Measurements from ENCODE around the gene MEGF11. TPM values are rescaled to one million over a fixed set of nuclear protein-coding genes. Genes with fewer than 3 reads are reported as not detected.

The MEGF11 gene
- total RNA-seq, 1 donor: under 0.01 TPM

DNA sequence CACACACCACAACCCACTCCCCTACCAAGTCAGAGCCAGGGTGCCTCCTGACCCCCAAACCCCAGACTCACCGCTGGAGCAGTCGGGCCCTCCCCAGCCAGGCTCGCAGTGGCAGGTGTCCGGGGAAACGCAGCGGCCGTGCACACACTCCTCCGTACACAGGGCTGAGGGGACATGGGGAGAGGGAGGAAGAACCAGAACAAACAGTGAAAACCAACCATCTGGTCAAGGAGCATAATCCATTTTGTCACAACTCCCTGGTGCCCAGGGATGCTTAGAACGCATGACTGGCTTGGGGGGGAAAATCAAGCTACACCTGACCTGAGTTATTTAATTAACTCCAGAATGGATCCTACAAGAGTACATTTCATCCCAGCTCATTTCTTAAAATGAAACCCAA, 159.2 kb downstream of the MEGF11 start:
- H3K4me3 ChIP-seq (ENCODE audit: low read depth, low read length): no peak overlapping the region
- no peak for DNase-seq (ENCODE audit: low read depth)
- TF ChIP-seq, protein P1, sequence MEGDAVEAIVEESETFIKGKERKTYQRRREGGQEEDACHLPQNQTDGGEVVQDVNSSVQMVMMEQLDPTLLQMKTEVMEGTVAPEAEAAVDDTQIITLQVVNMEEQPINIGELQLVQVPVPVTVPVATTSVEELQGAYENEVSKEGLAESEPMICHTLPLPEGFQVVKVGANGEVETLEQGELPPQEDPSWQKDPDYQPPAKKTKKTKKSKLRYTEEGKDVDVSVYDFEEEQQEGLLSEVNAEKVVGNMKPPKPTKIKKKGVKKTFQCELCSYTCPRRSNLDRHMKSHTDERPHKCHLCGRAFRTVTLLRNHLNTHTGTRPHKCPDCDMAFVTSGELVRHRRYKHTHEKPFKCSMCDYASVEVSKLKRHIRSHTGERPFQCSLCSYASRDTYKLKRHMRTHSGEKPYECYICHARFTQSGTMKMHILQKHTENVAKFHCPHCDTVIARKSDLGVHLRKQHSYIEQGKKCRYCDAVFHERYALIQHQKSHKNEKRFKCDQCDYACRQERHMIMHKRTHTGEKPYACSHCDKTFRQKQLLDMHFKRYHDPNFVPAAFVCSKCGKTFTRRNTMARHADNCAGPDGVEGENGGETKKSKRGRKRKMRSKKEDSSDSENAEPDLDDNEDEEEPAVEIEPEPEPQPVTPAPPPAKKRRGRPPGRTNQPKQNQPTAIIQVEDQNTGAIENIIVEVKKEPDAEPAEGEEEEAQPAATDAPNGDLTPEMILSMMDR (IDR thresholded peaks at IDR 0.05; ENCODE audit: insufficient read depth, low read depth, low read length): no peak

DNA sequence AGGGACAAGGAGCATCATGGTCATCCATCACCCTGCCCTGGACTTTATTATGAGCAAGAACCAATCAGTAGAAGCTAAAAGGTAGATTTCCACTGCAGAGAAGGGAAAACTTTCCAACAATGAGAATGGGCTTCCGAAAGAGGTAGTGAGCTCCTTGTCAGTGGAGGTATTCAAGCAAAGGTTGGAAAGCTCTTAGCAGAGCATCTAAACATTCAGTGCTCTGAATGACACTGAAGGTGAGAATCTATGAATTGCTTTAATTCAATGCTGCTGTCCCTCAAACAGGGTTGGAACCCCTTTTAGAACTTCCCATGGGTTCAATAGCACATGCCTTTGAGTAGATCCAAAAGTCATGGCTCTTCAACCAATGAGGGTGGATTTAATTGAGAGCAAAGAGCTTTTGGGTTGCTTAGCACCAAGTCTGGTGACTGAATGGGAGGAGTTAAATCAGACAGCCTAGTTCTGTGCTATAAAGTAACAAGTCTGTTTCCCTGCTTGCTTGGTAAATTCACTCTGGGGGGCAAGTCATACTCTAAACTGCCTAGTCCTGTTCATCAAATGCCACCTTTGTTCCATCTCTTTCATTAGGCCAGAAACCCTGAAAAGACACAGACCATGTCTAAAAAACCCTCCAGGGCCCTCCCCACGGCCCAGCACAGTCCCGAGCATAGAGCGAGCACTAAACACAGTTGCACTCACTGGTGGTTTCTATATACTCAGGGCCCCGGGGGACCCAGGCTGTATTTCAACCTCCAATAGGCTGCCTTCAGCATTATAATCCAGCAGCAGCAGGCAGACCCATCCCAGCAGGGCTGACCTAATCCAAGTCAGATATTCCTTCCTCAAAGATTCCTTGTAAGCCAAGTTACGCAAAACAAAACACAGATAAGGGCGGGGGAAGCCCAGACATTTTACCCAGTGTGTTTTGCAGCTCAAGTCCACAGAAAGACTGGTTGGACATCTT, 161.2 kb downstream of the MEGF11 start:
- DNase-seq (ENCODE audit: low read depth): no peak
- TF ChIP-seq, protein P1 (IDR thresholded peaks at IDR 0.05; ENCODE audit: insufficient read depth, low read depth, low read length): no peak
- H3K4me3 ChIP-seq (ENCODE audit: low read depth, low read length): no peak overlapping the region

DNA sequence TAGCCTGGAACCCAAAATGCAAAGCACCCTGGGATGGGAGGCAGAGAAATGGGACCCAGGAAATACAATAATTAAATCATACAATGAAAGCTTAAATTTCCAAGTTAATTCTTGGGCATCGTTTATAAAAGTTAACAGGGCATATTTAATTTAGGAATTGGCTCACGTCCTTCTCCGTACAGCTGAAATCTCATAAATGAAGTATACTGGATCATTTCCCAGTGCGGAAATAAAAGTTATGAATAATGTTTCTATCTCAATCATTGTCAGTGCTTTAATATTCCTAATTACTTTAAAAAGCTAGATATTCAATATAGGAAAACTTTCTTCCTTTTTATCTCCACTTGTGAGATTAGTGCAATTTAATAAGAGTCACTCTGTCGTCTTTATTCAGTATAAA, 164.0 kb downstream of the MEGF11 start:
- H3K4me3 ChIP-seq (ENCODE audit: low read depth, low read length): no peak overlapping the region
- TF ChIP-seq, protein P1 (IDR thresholded peaks at IDR 0.05; ENCODE audit: insufficient read depth, low read depth, low read length): no peak
- no peak for DNase-seq (ENCODE audit: low read depth)

DNA sequence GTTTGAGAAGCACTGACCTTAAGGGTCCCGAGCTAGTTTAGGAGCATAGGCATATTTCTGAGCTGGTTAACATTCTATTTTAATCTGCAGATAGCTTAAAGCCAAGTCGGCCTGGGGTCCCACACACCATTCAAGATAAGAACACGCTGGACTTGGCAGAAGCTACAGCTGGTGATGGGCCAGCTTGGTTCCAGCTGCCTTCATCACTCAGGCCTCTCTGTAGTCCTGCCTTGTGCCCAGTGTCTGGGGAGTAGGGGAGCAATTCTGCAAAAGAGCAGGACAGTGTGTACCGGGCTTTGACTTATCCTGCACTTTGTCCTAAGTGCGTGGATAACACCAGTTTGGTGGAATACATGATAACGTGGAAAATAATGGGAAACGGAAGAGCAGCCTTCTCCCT, 164.5 kb downstream of the MEGF11 start:
- no peak overlapping the region for H3K4me3 ChIP-seq (ENCODE audit: low read depth, low read length)
- TF ChIP-seq, protein P1 (IDR thresholded peaks at IDR 0.05; ENCODE audit: insufficient read depth, low read depth, low read length): no peak
- DNase-seq (ENCODE audit: low read depth): no peak

DNA sequence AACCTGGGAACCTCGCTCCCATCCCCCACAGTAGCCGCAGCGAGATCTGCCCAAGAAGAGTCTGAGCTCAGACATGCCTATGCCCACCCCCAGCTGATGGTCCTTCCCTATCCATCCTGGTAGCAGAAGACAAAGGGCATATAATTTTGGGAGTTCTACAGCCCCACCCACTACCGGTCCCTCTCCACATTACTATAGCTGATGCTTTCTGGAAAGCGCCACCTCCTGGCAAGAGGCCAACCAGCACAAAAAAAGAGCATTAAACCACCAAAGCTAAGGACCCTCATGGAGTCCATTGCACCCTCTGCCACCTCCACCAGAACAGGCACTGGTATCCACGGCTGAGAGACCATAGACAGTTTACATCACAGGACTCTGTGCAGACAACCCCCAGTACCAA, 168.4 kb downstream of the MEGF11 start:
- TF ChIP-seq, protein P1 (IDR thresholded peaks at IDR 0.05; ENCODE audit: insufficient read depth, low read depth, low read length): no peak
- DNase-seq (ENCODE audit: low read depth): no peak

DNA sequence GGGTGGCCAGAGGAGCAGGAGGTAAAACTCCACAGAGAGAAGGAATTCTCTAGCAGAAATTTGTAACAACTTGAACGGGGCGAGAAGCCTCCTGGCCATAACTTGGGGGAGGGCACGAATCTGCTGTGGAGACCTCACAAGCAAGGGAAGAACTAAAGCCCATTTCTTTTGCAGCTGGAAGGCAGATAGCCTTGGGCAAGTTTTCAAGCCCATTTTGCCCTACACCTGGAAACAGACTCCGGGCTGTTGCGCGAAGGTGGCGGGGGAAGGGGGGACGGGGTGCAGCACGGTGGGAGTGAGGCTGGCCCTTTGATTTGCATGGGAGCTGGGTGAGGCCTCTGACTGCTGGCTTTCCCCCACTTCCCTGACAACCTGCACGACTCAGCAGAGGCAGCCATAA, 168.8 kb downstream of the MEGF11 start:
- TF ChIP-seq, protein P1 (IDR thresholded peaks at IDR 0.05; ENCODE audit: insufficient read depth, low read depth, low read length): no peak
- H3K4me3 ChIP-seq (ENCODE audit: low read depth, low read length): no peak overlapping the region
- no peak for DNase-seq (ENCODE audit: low read depth)

More for the DNA sequence above, 168.4 kb downstream of the MEGF11 start:
- H3K4me3 ChIP-seq (ENCODE audit: low read depth, low read length): no peak overlapping the region

Data from fibroblast of villous mesenchyme (primary cell).